Measurements from ENCODE around the gene ALDH3A1.

The ALDH3A1 gene

DNA sequence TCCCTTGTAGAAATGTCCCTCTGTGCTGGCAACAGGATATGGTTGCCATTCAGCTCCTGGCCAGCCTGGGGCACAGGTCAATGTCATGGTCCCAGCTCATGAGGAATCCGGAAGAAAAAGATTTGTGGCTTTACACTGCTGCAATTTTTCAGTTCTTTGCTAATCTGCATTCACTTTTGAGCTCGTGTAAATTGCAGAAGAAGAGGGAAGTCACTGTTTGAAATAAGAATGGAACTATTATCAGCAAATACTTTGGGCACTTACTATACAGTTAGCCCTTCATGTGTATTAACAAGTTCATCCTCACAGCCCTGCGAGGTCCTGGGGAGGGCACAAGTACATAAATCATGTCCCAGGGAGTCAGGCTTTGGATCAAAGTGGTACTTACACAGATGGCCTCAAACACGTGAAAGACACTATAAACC lies 45.9 kb downstream of the ALDH3A1 start:
- no peak for DNase-seq
